Epithelial cell of proximal tubule (primary cell): ENCODE data around the gene NRP1. TPM values are rescaled to one million over a fixed set of nuclear protein-coding genes. Genes with fewer than 3 reads are reported as not detected.
A peak's percentile ranks its signal among the peaks of the same experiment; 100 is the strongest.

Experiments
- DNase-seq: peaks from one replicate; pipeline ENCODE4 v3.0.0-alpha.2; 2011; ENCODE audit warnings: low read depth
- H3K4me3 ChIP-seq: 2 replicates; pipeline ENCODE4 v1.5.1; 2011; ENCODE audit warnings: low read depth, mild to moderate bottlenecking, low read length
- total RNA-seq: library from RNA; depleted of rRNA; stranded (reverse); fragments of >200 nt; gene quantifications from 2 replicates; pipeline ENCODE4 v1.2.3, GENCODE V29; 2015
- TF ChIP-seq, protein P1 (sequence below): conservative IDR thresholded peaks from 2 replicates; pipeline ENCODE4 v1.5.1; 2012; ENCODE audit warnings: low read depth, mild to moderate bottlenecking, low read length

The NRP1 gene
- total RNA-seq, 1 donor from 2014 or later: 62.7 TPM

DNA sequence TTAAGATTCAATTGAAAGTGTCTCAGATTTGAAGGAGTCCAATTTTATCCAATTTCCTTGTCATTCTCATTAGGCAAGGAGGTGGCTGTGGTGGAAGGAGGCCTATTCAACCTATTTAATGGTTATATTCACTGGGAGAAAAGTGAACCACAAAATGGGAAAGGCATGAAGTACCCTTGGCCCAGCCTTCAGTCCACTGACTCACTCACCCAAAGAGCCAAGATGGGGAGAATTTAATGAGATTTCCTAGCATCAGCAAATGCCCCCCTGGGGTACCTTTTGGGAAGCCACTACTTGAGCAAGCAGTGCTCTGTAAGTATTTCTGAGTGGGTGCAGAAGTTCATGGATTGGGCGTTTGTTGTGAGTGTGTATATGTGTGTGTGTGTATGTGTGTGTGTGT, 144.1 kb downstream of the NRP1 start:
- H3K4me3 ChIP-seq: no peak overlapping the region
- TF ChIP-seq, protein P1, sequence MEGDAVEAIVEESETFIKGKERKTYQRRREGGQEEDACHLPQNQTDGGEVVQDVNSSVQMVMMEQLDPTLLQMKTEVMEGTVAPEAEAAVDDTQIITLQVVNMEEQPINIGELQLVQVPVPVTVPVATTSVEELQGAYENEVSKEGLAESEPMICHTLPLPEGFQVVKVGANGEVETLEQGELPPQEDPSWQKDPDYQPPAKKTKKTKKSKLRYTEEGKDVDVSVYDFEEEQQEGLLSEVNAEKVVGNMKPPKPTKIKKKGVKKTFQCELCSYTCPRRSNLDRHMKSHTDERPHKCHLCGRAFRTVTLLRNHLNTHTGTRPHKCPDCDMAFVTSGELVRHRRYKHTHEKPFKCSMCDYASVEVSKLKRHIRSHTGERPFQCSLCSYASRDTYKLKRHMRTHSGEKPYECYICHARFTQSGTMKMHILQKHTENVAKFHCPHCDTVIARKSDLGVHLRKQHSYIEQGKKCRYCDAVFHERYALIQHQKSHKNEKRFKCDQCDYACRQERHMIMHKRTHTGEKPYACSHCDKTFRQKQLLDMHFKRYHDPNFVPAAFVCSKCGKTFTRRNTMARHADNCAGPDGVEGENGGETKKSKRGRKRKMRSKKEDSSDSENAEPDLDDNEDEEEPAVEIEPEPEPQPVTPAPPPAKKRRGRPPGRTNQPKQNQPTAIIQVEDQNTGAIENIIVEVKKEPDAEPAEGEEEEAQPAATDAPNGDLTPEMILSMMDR: no peak
- no peak for DNase-seq

GRCh38 chr10:33189808-33190207, 144.7 kb downstream of the NRP1 start:
- H3K4me3 ChIP-seq: no peak overlapping the region
- no peak for DNase-seq
- TF ChIP-seq, protein P1: no peak

DNA sequence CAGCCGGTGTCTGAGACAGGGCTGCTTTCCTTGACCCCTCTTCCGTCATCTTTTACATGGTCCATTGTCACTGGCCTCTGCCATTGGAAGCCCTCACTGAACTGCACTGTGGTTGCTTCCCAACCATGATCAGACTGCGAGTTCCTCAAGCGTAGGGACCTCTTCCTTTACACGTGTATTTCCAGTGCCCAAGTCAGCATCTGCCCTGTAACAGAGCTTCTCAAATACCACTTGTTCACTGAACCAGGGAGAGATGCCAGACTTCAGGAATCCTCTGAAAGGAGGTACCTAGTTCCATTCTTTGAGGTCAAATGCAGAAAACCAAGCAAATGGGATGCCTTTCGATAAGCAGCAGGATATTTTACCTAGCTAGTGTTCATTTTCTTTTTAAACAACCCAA, 145.1 kb downstream of the NRP1 start:
- TF ChIP-seq, protein P1: no peak
- DNase-seq: peak; percentile 66
- H3K4me3 ChIP-seq: no peak overlapping the region

DNA sequence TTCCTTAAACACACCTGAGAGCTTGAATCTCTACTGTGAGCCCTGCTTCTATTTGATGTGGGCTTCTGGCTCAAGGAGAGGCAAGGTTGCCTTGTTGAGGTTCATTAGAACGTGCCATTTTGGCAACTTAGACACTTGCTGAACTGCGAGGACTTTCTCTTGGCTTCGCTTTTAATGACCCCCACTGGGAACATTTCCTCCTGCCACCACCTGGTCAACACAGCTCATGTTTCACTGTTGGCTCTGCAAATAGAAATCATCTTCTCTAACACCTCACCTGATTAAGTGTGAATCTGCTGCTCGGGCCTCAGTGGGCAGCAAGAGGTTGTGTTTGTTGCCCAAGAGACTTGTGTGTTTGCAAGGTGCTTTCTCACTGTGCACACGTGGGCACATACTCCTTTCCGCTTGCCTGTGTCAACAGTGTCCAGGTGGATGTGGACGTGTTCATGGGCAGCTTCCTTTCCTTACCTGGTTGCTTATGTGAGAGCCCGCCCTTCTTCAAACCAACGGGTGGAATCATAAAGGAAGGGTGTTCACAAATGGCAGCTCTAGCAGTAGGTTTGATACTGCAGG, 147.0 kb downstream of the NRP1 start:
- DNase-seq: no peak
- TF ChIP-seq, protein P1: no peak
- no peak overlapping the region for H3K4me3 ChIP-seq

DNA sequence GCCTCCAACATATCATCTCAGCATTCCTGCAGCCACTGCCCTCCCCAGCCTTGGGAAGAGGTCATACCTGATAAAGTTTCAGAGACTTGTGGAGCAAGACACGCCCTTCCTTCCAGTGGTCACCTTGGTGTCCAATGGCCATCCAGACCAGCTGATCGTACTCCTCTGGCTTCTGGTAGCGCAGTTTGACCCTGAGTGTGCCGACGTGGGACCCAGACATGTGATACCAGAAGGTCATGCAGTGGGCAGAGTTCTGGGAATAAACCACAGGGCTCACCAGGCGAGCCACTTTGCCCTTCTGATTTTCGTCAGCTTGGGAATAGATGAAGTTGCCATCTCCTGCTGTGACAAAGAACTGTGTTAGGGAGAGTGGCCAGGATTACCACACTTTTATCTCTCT, 148.3 kb downstream of the NRP1 start:
- H3K4me3 ChIP-seq: no peak overlapping the region
- TF ChIP-seq, protein P1: no peak
- no peak for DNase-seq

- TF ChIP-seq, protein P1: no peak
- no peak for DNase-seq
- no peak overlapping the region for H3K4me3 ChIP-seq
Measured at GRCh38 chr10:33183655-33184054, 150.8 kb downstream of the NRP1 start.

- no peak overlapping the region for H3K4me3 ChIP-seq
- TF ChIP-seq, protein P1: no peak
Measured at GRCh38 chr10:33180921-33181320, 153.5 kb downstream of the NRP1 start.

More at GRCh38 chr10:33180921-33181320, 153.5 kb downstream of the NRP1 start:
- no peak for DNase-seq
